Caco-2 (cell line): ENCODE measurements around the gene USF2. TPM values are rescaled to one million over a fixed set of nuclear protein-coding genes. Genes with fewer than 3 reads are reported as not detected.

Experiments used
- BruUV-seq: library from RNA; stranded (reverse); fragments of 400-500 nt; replicated peaks from 2 replicates; lab custom pipeline; 2021; lab: Mats Ljungman, UMichigan
- CTCF ChIA-PET: fragments of 300-600 bp; sonication (Branson Sonifier 250); formaldehyde crosslinking; loops from one replicate; lab custom pipeline; 2022; ENCODE audit warnings: antibody characterized with exemption; lab: Charles Lee
- POLR2A ChIA-PET: fragments of 300-600 bp; sonication (Branson Sonifier 250); formaldehyde crosslinking; loops from one replicate; lab custom pipeline; 2022; ENCODE audit warnings: antibody characterized with exemption; lab: Charles Lee
- DNase-seq, 2 experiments: peaks; one replicate each; pipeline versions ENCODE4 v3.0.0 to v3.0.0-alpha.2; 2020 to 2022
- H3K27me3 ChIP-seq: replicated peaks from 2 replicates; pipeline ENCODE4 v1.6.0; 2011; ENCODE audit warnings: low read length; ENCODE audit not compliant: control insufficient read depth, insufficient read depth
- H3K36me3 ChIP-seq: 2 replicates; pipeline ENCODE4 v1.5.1; 2011; ENCODE audit warnings: low read length; ENCODE audit not compliant: control insufficient read depth, insufficient read depth
- H3K4me1 ChIP-seq: fragments of 250-450 bp; sonication (Bioruptor Pico); 2 replicates; pipeline ENCODE4 v1.5.1; 2020; ENCODE audit warnings: mild to moderate bottlenecking
- H3K4me3 ChIP-seq: 2 replicates; pipeline ENCODE4 v1.5.1; 2011; ENCODE audit warnings: low read depth, mild to moderate bottlenecking, control low read depth, low read length
- H3K9me3 ChIP-seq: fragments of 250-450 bp; sonication (Bioruptor Pico); 2 replicates; pipeline ENCODE4 v1.5.1; 2020; ENCODE audit warnings: mild to moderate bottlenecking, moderate library complexity
- H3K27ac Mint-ChIP-seq: one replicate; pipeline ENCODE4 v1.8.0; 2022; ENCODE audit warnings: mixed read lengths; ENCODE audit not compliant: unreplicated experiment
- H3K27me3 Mint-ChIP-seq: one replicate; pipeline ENCODE4 v1.8.0; 2022; ENCODE audit warnings: mixed read lengths; ENCODE audit not compliant: insufficient read depth, unreplicated experiment
- H3K36me3 Mint-ChIP-seq: one replicate; pipeline ENCODE4 v1.8.0; 2022; ENCODE audit warnings: mild to moderate bottlenecking, mixed read lengths; ENCODE audit not compliant: insufficient read depth, unreplicated experiment
- H3K4me1 Mint-ChIP-seq: one replicate; pipeline ENCODE4 v1.8.0; 2022; ENCODE audit warnings: low read depth, mixed read lengths; ENCODE audit not compliant: unreplicated experiment
- H3K4me3 Mint-ChIP-seq: one replicate; pipeline ENCODE4 v1.8.0; 2022; ENCODE audit warnings: mild to moderate bottlenecking, moderate library complexity, mixed read lengths; ENCODE audit not compliant: unreplicated experiment
- H3K9me3 Mint-ChIP-seq: one replicate; pipeline ENCODE4 v1.8.0; 2022; ENCODE audit warnings: mixed read lengths; ENCODE audit not compliant: unreplicated experiment
- intact Hi-C: fragments of 100-400 bp; cut with micrococcal nuclease; formaldehyde crosslinking; loops from one replicate; pipeline ENCODE4 v1.10.0; 2022; ENCODE audit not compliant: unreplicated experiment
- total RNA-seq: library from RNA; stranded (reverse); gene quantifications from 2 replicates; pipeline ENCODE4 v1.2.3, GENCODE V29; 2022
- TF ChIP-seq, protein P1 (sequence below), 2 experiments: fragments of 200-600 bp in 1 of 2; IDR thresholded peaks; 1 replicate in 1 of 2; 2 replicates in 1 of 2; pipeline versions ENCODE4 v1.5.1 to v1.8.0; 2011 to 2022; ENCODE audit warnings: antibody characterized with exemption in 1 of 2, control low read depth in 1 of 2, inconsistent platforms in 1 of 2, low read depth in 1 of 2, low read length in 1 of 2, mild to moderate bottlenecking in 1 of 2, moderate library complexity in 1 of 2; ENCODE audit not compliant: insufficient read depth in 1 of 2, severe bottlenecking in 1 of 2, unreplicated experiment in 1 of 2

The USF2 gene
- total RNA-seq, 1 experiment from 2014 or later: 105 TPM

DNA sequence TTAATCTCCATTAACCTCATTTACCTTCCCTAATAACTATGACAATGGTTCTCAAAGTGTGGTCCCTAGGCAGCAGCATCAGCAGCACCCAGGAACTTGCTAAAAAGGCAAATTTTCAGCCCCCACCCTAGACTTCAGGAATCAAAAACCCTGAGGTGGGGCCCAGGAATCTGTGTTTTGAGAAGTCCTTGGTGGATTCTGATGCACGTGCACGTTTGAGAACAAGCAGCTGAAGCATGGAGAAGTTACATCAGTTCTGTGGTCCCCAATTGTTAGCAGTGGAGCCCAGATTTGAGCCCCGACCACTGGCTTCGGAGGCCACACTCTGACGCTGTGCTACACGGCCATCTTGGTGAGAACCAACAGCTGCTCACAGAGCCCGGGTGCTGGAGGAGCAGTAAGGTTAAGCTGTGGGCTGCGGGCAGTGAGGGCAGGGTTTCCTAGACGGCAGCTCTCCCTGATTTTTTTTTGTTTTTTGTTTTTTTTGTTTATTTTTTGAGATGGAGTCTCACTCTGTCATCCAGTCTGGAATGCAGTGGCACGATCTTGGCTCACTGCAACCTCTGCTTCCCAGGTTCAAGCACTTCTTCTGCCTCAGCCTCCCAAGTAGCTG, 46.2 kb downstream of the USF2 start:
- Mint-ChIP-seq H3K27ac (no peak overlapping the region), H3K9me3 (no peaks in the 10 kb centered on the region), H3K4me3 (no peak overlapping the region), H3K36me3 (no peaks in the 10 kb centered on the region), H3K27me3 (no peaks in the 10 kb centered on the region), H3K4me1 (peaks cover 14% of the 10 kb centered on the region)
- TF ChIP-seq, protein P1, sequence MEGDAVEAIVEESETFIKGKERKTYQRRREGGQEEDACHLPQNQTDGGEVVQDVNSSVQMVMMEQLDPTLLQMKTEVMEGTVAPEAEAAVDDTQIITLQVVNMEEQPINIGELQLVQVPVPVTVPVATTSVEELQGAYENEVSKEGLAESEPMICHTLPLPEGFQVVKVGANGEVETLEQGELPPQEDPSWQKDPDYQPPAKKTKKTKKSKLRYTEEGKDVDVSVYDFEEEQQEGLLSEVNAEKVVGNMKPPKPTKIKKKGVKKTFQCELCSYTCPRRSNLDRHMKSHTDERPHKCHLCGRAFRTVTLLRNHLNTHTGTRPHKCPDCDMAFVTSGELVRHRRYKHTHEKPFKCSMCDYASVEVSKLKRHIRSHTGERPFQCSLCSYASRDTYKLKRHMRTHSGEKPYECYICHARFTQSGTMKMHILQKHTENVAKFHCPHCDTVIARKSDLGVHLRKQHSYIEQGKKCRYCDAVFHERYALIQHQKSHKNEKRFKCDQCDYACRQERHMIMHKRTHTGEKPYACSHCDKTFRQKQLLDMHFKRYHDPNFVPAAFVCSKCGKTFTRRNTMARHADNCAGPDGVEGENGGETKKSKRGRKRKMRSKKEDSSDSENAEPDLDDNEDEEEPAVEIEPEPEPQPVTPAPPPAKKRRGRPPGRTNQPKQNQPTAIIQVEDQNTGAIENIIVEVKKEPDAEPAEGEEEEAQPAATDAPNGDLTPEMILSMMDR (IDR thresholded peaks at IDR 0.05; ENCODE audit: insufficient read depth in 1 of 2, low read depth in 1 of 2, low read length in 1 of 2, severe bottlenecking in 1 of 2, unreplicated experiment in 1 of 2): no peak
- intact Hi-C loops: no loop called here
- CTCF ChIA-PET: interaction anchor here (0.6 kb wide), 1 partner anchor 47 kb away, joined by 3 read pairs; no protein-coding TSS in a partner anchor
- H3K36me3 ChIP-seq: no peaks in the 10 kb centered on the region
- POLR2A ChIA-PET: no interaction called here
- H3K4me3 ChIP-seq: no peak overlapping the region
- H3K27me3 ChIP-seq: no peaks in the 10 kb centered on the region
- no peak for DNase-seq
- H3K9me3 ChIP-seq: no peaks in the 10 kb centered on the region
- peaks cover 21% of the 10 kb centered on the region for H3K4me1 ChIP-seq
- no TSS peak for BruUV-seq

DNA sequence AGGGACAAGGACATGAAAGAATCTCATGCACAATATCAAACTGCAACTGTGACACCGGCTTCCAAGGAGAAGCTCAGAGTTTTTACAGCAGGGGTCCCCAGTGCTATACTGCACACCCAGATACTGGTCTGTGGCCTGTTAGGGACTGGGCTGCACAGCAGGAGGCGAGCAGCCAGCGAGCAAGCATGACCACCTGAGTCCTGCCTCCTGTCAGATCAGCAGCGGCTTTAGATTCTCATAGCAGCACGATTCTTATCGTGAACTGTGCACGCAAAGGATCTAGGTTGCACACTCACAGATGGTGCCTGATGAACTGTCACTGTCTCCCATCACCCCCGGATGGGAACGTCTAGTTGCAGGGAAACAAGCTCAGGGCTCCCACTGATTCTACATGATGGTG, 47.1 kb downstream of the USF2 start:
- H3K4me1 ChIP-seq: peaks cover 12% of the 10 kb centered on the region
- H3K27ac Mint-ChIP-seq: no peak overlapping the region
- H3K36me3 ChIP-seq: no peaks in the 10 kb centered on the region
- no peak for DNase-seq
- intact Hi-C loops: no loop called here
- ChIA-PET POLR2A (no interaction called here), CTCF (interaction anchor here (0.6 kb wide), 1 partner anchor 48 kb away, joined by 3 read pairs; no protein-coding TSS in a partner anchor)
- TF ChIP-seq, protein P1 (IDR thresholded peaks at IDR 0.05; ENCODE audit: insufficient read depth in 1 of 2, low read depth in 1 of 2, low read length in 1 of 2, severe bottlenecking in 1 of 2, unreplicated experiment in 1 of 2): no peak
- no peaks in the 10 kb centered on the region for H3K9me3 ChIP-seq
- no peaks in the 10 kb centered on the region for H3K36me3 Mint-ChIP-seq
- H3K9me3 Mint-ChIP-seq: no peaks in the 10 kb centered on the region
- peaks cover 14% of the 10 kb centered on the region for H3K4me1 Mint-ChIP-seq
- BruUV-seq: no TSS peak
- H3K4me3 Mint-ChIP-seq: no peak overlapping the region
- no peak overlapping the region for H3K4me3 ChIP-seq
- H3K27me3 Mint-ChIP-seq: no peaks in the 10 kb centered on the region
- no peaks in the 10 kb centered on the region for H3K27me3 ChIP-seq

DNA sequence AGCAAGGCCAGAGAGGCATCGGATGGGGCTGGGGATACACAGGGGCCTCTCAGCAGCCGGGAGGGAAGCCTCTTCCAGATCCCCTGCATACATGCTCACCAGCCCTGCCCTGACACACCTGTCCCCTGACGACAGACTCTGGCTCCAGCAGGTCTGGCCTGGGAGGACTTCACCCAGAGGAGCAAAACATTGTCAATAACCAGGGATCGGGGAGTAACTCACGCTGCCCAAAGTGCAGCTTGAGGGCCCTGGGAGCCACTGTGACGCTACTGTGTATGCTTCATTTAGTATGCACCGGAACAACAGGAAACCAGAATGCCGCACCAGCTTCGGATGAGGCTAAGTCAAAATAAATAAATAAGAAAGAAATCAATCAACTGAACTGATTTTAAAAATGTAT, 47.8 kb downstream of the USF2 start:
- Histone ChIP-seq H3K9me3 (no peaks in the 10 kb centered on the region; the same call in 1 of the 2 replicates), H3K4me1 (peaks cover 8% of the 10 kb centered on the region), H3K36me3 (no peaks in the 10 kb centered on the region), H3K27me3 (no peaks in the 10 kb centered on the region), H3K4me3 (no peak overlapping the region)
- CTCF ChIA-PET: no interaction called here
- Mint-ChIP-seq H3K27ac (no peak overlapping the region), H3K9me3 (no peaks in the 10 kb centered on the region), H3K27me3 (no peaks in the 10 kb centered on the region), H3K36me3 (no peaks in the 10 kb centered on the region), H3K4me3 (no peak overlapping the region), H3K4me1 (peaks cover 14% of the 10 kb centered on the region)
- DNase-seq: no peak
- TF ChIP-seq, protein P1 (IDR thresholded peaks at IDR 0.05; ENCODE audit: insufficient read depth in 1 of 2, low read depth in 1 of 2, low read length in 1 of 2, severe bottlenecking in 1 of 2, unreplicated experiment in 1 of 2): no peak
- intact Hi-C loops: no loop called here
- POLR2A ChIA-PET: no interaction called here
- BruUV-seq: no TSS peak
